ENCODE measurements around the gene ITIH1. TPM values are rescaled to one million over a fixed set of nuclear protein-coding genes. Genes with fewer than 3 reads are reported as not detected.

ITIH1 gene
- total RNA-seq, 2 experiments from 2014 or later = not detected

DNA sequence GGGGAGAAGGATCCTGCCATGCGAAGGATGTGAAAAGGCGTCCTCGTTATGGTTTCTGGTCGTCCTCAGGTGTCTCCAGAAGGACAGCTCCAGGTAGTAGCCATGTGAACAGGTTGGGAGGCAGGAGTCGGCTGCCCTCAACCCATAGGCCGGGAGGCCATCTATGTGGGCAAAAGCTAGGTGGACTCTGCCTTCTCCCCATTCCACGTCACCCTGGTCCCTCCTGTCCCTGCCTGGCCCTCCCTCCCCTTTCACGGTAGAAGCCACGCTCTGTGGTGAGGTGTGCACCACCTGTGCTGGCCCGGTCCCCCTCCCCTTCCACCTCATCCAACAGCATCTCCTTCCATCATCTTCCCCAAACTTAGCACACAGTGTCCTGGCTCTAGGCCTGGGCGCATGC lies 33.5 kb downstream of the ITIH1 start:
- no peaks in the 10 kb centered on the region for H3K9me3 Mint-ChIP-seq
- H3K27me3 Mint-ChIP-seq = no peaks in the 10 kb centered on the region
- Histone ChIP-seq H3K4me3 (ENCODE audit: low read length) (no peak overlapping the region), H3K4me1 (ENCODE audit: insufficient read depth, low read length) (no peaks in the 10 kb centered on the region), H3K36me3 (ENCODE audit: insufficient read depth, low read length) (no peaks in the 10 kb centered on the region), H3K27me3 (ENCODE audit: control insufficient read depth in 1 of 2, insufficient read depth in 2 of 2, low read length in 2 of 2) (no peaks in the 10 kb centered on the region), H3K9me3 (ENCODE audit: control insufficient read depth in 1 of 2, insufficient read depth in 1 of 2, low read length in 2 of 2) (no peaks in the 10 kb centered on the region), H3K27ac (ENCODE audit: low read depth in 1 of 2, low read length in 2 of 2) (no peak overlapping the region)
- intact Hi-C loops (cut with DNase I, micrococcal nuclease) = no loop called here
- no peaks in the 10 kb centered on the region for H3K36me3 Mint-ChIP-seq (ENCODE audit: low read depth)
- ATAC-seq (ENCODE audit: poor library complexity) (no peak), DNase-seq (no peak)
- ChIA-PET CTCF (no interaction called here), POLR2A (interaction anchor here (0.9 kb wide), 1 partner anchor 14 kb away, joined by 3 read pairs; no protein-coding TSS in a partner anchor)
- no peak overlapping the region for H3K27ac Mint-ChIP-seq
- no peak overlapping the region for H3K4me3 Mint-ChIP-seq
- TF ChIP-seq, protein P1, sequence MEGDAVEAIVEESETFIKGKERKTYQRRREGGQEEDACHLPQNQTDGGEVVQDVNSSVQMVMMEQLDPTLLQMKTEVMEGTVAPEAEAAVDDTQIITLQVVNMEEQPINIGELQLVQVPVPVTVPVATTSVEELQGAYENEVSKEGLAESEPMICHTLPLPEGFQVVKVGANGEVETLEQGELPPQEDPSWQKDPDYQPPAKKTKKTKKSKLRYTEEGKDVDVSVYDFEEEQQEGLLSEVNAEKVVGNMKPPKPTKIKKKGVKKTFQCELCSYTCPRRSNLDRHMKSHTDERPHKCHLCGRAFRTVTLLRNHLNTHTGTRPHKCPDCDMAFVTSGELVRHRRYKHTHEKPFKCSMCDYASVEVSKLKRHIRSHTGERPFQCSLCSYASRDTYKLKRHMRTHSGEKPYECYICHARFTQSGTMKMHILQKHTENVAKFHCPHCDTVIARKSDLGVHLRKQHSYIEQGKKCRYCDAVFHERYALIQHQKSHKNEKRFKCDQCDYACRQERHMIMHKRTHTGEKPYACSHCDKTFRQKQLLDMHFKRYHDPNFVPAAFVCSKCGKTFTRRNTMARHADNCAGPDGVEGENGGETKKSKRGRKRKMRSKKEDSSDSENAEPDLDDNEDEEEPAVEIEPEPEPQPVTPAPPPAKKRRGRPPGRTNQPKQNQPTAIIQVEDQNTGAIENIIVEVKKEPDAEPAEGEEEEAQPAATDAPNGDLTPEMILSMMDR (IDR thresholded peaks at IDR 0.05) = no peak
- peaks cover 12% of the 10 kb centered on the region for H3K4me1 Mint-ChIP-seq (ENCODE audit: low read depth)

DNA sequence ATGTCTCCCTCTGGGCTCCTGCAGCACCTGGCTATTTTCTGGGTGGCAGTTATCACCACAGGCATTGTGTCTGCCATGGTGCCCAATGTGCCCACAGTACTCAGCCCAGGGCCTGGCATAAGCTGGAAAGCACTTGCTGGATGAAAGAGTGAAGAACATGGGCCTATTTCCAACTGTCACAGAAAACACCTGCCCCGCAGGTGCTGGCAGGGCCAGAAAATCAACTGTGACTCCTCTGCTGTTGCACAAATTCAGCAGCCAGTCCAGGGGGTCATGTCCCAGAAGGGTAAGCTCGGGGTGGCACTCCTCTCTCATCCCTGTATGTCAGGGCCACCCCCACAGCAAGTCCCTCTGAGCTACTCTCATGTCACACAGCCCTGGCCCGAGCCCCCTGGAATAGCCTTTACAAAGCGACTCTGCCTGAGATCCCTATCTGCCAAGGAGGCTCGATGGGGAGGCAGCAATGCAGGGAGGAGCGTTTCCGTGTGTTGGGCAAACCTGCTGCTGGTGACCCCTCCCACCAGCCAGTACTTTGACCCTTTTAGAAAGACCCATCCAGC lies 34.1 kb downstream of the ITIH1 start:
- H3K4me1 ChIP-seq (ENCODE audit: insufficient read depth, low read length) = no peaks in the 10 kb centered on the region
- no peaks in the 10 kb centered on the region for H3K36me3 ChIP-seq (ENCODE audit: insufficient read depth, low read length)
- Mint-ChIP-seq H3K36me3 (ENCODE audit: low read depth) (no peaks in the 10 kb centered on the region), H3K4me3 (no peak overlapping the region), H3K9me3 (no peaks in the 10 kb centered on the region), H3K27ac (no peak overlapping the region), H3K27me3 (no peaks in the 10 kb centered on the region), H3K4me1 (ENCODE audit: low read depth) (peaks cover 12% of the 10 kb centered on the region)
- no peak overlapping the region for H3K27ac ChIP-seq (ENCODE audit: low read depth in 1 of 2, low read length in 2 of 2)
- DNase-seq (no peak), ATAC-seq (ENCODE audit: poor library complexity) (no peak)
- POLR2A ChIA-PET = interaction anchor here (0.9 kb wide), 1 partner anchor 13 kb away, joined by 3 read pairs; no protein-coding TSS in a partner anchor
- TF ChIP-seq, protein P1 (IDR thresholded peaks at IDR 0.05) = no peak
- H3K27me3 ChIP-seq (ENCODE audit: control insufficient read depth in 1 of 2, insufficient read depth in 2 of 2, low read length in 2 of 2) = no peaks in the 10 kb centered on the region
- H3K4me3 ChIP-seq (ENCODE audit: low read length) = no peak overlapping the region
- no peaks in the 10 kb centered on the region for H3K9me3 ChIP-seq (ENCODE audit: control insufficient read depth in 1 of 2, insufficient read depth in 1 of 2, low read length in 2 of 2)
- CTCF ChIA-PET = interaction anchor here (1.8 kb wide), 1 partner anchor 11 kb away, joined by 4 read pairs; no protein-coding TSS in a partner anchor
- intact Hi-C loops (cut with DNase I, micrococcal nuclease) = no loop called here

DNA sequence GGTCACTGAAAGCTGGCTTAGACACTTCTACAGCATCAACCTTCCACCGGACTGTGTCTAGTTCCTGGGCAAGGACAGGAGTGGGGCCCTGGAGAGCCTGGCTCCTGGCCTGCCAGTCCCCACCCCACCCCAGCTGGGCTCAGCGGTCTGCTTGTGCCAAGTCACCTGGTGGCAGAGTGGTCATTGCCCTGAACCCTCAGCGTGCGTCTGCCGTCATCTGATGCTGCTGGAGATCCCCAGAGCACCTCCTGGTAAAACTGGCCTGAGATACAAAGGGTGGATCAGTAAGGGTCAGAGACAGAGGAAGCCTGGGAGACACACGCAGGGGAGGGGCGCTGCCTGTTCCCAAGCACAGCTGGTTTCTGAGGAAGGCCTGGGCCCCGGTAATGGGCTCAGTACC lies 36.4 kb downstream of the ITIH1 start:
- Mint-ChIP-seq H3K4me3 (no peak overlapping the region), H3K9me3 (no peaks in the 10 kb centered on the region), H3K27ac (no peak overlapping the region), H3K36me3 (ENCODE audit: low read depth) (no peaks in the 10 kb centered on the region), H3K27me3 (no peaks in the 10 kb centered on the region), H3K4me1 (ENCODE audit: low read depth) (peaks cover 12% of the 10 kb centered on the region)
- Histone ChIP-seq H3K36me3 (ENCODE audit: insufficient read depth, low read length) (no peaks in the 10 kb centered on the region), H3K4me1 (ENCODE audit: insufficient read depth, low read length) (no peaks in the 10 kb centered on the region), H3K9me3 (ENCODE audit: control insufficient read depth in 1 of 2, insufficient read depth in 1 of 2, low read length in 2 of 2) (no peaks in the 10 kb centered on the region), H3K27ac (ENCODE audit: low read depth in 1 of 2, low read length in 2 of 2) (no peak overlapping the region), H3K4me3 (ENCODE audit: low read length) (no peak overlapping the region), H3K27me3 (ENCODE audit: control insufficient read depth in 1 of 2, insufficient read depth in 2 of 2, low read length in 2 of 2) (no peaks in the 10 kb centered on the region)
- ATAC-seq (ENCODE audit: poor library complexity) (no peak), DNase-seq (no peak)
- ChIA-PET CTCF (no interaction called here), POLR2A (no interaction called here)
- intact Hi-C loops (cut with DNase I, micrococcal nuclease) = no loop called here
- TF ChIP-seq, protein P1 (IDR thresholded peaks at IDR 0.05) = no peak
